ENCODE results near the gene UGT1A3. TPM values are rescaled to one million over a fixed set of nuclear protein-coding genes. Genes with fewer than 3 reads are reported as not detected.

Gene UGT1A3
- total RNA-seq, 1 donor from 2014 or later, result not detected

DNA sequence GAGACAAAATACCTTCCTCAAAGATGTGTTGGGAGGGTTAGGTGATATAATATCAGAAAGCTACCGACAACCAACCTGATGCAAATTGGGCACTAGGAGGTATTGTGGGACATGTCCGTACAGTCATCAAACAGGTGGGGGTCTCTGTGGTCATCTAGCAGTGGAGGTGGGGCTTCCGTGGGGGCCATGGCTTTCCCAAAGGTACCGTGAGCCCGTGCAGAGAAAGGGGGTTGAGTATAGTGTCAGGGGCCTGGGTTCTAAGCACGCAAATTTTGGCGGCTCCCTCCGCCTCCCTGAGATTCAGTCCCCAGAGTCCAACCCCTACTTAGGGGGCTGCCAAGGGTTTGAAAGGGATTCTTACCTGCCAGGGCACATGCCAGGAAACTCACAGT, 92.9 kb downstream of the UGT1A3 start:
- ATAC-seq, result no peak
- no peak for DNase-seq (ENCODE audit: low spot score)
- intact Hi-C loops (cut with DNase I), result no loop called here

- ATAC-seq (no peak), DNase-seq (ENCODE audit: low spot score) (peak; percentile 40)
- intact Hi-C loops (cut with DNase I), result no loop called here
Measured at GRCh38 chr2:233822101-233822771, 93.4 kb downstream of the UGT1A3 start.

Other genes with a start within 250 kb of the UGT1A3 start
- gene USP40, start 162.3 kb upstream of the UGT1A3 start, total RNA-seq, result 61.0 TPM
- not detected for gene UGT1A8, start 111.4 kb upstream of the UGT1A3 start, total RNA-seq
- gene UGT1A10, start 92.6 kb upstream of the UGT1A3 start, total RNA-seq, result not detected
- gene UGT1A9, start 57.1 kb upstream of the UGT1A3 start, total RNA-seq, result not detected
- not detected for gene UGT1A7, start 47.1 kb upstream of the UGT1A3 start, total RNA-seq
- not detected for gene UGT1A6, start 36.2 kb upstream of the UGT1A3 start, total RNA-seq
- gene UGT1A5, start 16.1 kb upstream of the UGT1A3 start, total RNA-seq, result not detected
- gene UGT1A4, start 10.3 kb upstream of the UGT1A3 start, total RNA-seq, result not detected
- gene UGT1A1, start 31.2 kb downstream of the UGT1A3 start, total RNA-seq, result not detected
- gene MROH2A, start 49.3 kb downstream of the UGT1A3 start, total RNA-seq, result not detected
- 0.71 TPM for gene HJURP, start 125.5 kb downstream of the UGT1A3 start, total RNA-seq
- gene TRPM8, start 188.3 kb downstream of the UGT1A3 start, total RNA-seq, result not detected